ENCODE results near the gene JAZF1. TPM values are rescaled to one million over a fixed set of nuclear protein-coding genes. Genes with fewer than 3 reads are reported as not detected.

JAZF1 gene
- total RNA-seq, 4 donors from 2014 or later: 1.6 to 8.6 (median 5.3) TPM

DNA sequence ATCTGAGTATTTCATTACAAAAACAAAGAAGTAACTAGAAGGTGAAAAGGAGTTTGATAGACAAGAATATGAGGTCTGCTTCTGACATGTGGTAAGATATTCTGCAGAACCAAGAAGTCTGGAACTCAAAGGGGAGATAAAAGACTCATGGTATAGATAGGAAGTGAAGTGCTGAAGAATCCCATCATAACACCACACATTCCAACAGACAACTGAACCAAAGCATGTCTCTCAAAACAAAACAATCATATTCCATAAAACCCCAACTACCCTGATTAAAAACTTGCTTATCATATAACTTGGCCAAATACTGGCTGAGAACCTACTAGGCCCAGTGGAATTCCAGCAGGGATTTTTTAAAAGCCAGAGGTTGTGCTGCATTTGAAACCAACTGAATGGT, 178.7 kb downstream of the JAZF1 start:
- Histone ChIP-seq H3K27ac (no peak overlapping the region), H3K27me3 (no peaks in the 10 kb centered on the region), H3K4me3 (no peak overlapping the region), H3K9me3 (no peaks in the 10 kb centered on the region), H3K4me1 (peaks cover 11 to 17% of the 10 kb centered on the region in 2 donors), H3K36me3 (no peaks in the 10 kb centered on the region)
- no peak for ATAC-seq
- no peak for DNase-seq
- no peak for TF ChIP-seq POLR2A (IDR thresholded peaks at IDR 0.05)
- TF ChIP-seq, protein P1, sequence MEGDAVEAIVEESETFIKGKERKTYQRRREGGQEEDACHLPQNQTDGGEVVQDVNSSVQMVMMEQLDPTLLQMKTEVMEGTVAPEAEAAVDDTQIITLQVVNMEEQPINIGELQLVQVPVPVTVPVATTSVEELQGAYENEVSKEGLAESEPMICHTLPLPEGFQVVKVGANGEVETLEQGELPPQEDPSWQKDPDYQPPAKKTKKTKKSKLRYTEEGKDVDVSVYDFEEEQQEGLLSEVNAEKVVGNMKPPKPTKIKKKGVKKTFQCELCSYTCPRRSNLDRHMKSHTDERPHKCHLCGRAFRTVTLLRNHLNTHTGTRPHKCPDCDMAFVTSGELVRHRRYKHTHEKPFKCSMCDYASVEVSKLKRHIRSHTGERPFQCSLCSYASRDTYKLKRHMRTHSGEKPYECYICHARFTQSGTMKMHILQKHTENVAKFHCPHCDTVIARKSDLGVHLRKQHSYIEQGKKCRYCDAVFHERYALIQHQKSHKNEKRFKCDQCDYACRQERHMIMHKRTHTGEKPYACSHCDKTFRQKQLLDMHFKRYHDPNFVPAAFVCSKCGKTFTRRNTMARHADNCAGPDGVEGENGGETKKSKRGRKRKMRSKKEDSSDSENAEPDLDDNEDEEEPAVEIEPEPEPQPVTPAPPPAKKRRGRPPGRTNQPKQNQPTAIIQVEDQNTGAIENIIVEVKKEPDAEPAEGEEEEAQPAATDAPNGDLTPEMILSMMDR (IDR thresholded peaks at IDR 0.05 in 4 of 5, conservative IDR thresholded peaks at IDR 0.05 in 1 of 5): no peak
- in situ Hi-C loops (cut with MboI; ENCODE audit: low sequenced_read_pairs in 4 of 4): loop anchor here in 1 of 4 donors (25.0 kb wide), 1 partner anchor 215 kb away; no protein-coding TSS in a partner anchor
- intact Hi-C loops (cut with DNase I; ENCODE audit: low total_unique reads): no loop called here

DNA sequence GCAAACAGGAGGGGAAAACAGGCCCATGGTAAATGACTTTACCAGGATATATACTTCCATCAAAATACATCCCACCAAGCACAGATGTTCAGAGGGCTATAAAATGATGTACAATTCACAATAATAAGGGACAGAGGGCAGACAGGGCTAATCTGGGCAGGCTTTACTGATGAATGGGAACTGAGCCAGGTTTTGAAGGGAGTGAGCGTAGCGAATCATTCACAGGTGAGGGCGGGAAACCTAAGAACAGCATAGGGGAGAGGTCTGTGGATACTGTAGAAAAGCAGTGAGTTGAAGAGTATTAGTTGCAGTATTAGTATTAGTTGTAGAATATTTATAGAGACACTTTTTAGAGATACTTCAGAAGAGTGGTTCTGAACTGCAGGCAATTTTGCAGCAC, 180.8 kb downstream of the JAZF1 start:
- Histone ChIP-seq H3K36me3 (no peaks in the 10 kb centered on the region), H3K4me3 (no peak overlapping the region), H3K27me3 (no peaks in the 10 kb centered on the region), H3K27ac (no peak overlapping the region), H3K4me1 (peaks cover 2 to 4% of the 10 kb centered on the region in 2 donors), H3K9me3 (no peaks in the 10 kb centered on the region)
- no peak for DNase-seq
- intact Hi-C loops (cut with DNase I; ENCODE audit: low total_unique reads) (no loop called here), in situ Hi-C loops (cut with MboI; ENCODE audit: low sequenced_read_pairs in 4 of 4) (loop anchor here in 1 of 4 donors (25.0 kb wide), 1 partner anchor 213 kb away; no protein-coding TSS in a partner anchor)
- no peak for TF ChIP-seq POLR2A (IDR thresholded peaks at IDR 0.05)
- TF ChIP-seq, protein P1 (IDR thresholded peaks at IDR 0.05 in 4 of 5, conservative IDR thresholded peaks at IDR 0.05 in 1 of 5): no peak
- ATAC-seq: no peak

DNA sequence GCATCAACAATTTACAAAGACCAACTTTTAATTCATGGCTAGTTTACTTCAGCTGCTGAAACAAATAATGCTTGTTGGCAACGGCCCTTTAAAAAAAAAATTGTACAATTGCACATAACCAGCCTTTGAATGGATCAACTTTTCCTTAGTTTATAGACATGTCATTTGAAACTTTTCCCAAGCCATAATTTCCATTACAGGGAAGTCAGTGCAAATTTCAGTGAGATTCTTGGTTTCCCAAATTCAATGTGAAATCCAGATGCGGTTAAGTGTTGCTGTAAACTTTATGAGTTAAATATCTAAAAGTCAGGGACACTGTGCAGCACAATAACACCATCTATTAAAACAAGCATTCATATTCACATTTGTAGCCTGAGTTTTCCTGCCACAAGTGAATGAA, 182.2 kb downstream of the JAZF1 start:
- intact Hi-C loops (cut with DNase I; ENCODE audit: low total_unique reads) (no loop called here), in situ Hi-C loops (cut with MboI; ENCODE audit: low sequenced_read_pairs in 4 of 4) (no loop called here)
- Histone ChIP-seq H3K27ac (no peak overlapping the region), H3K27me3 (no peaks in the 10 kb centered on the region), H3K36me3 (no peaks in the 10 kb centered on the region), H3K9me3 (no peaks in the 10 kb centered on the region), H3K4me3 (no peak overlapping the region), H3K4me1 (peaks cover 12 to 13% of the 10 kb centered on the region in 2 donors)
- ATAC-seq (no peak), DNase-seq (no peak)
- TF ChIP-seq, protein P1 (IDR thresholded peaks at IDR 0.05 in 4 of 5, conservative IDR thresholded peaks at IDR 0.05 in 1 of 5): no peak
- TF ChIP-seq POLR2A (IDR thresholded peaks at IDR 0.05): no peak

DNA sequence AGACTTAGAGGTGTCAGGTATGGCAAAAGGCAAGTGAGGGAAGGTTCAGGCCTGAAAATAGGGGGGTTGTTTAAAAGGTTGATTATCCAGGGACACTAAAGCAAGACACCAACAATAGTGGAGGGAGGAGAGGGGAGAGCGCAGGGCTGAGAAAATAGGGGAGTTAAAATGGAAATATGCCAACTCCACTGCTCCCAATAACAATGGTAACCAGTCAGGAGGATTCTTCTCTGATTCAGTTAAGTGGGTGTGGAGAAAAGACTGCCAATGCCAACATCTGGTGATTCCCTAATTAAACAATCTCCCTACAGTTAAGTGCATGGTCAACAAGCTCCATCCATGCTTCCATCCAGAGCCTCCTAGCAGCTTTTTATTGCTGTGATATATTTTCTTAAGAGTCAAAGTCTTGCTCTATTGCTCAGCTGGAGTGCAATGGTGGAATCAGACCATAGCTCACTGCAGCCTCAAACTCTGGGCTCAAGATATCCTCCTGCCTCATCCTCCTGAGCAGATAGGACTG, 183.3 kb downstream of the JAZF1 start:
- TF ChIP-seq, protein P1 (IDR thresholded peaks at IDR 0.05 in 4 of 5, conservative IDR thresholded peaks at IDR 0.05 in 1 of 5): no peak
- TF ChIP-seq POLR2A (IDR thresholded peaks at IDR 0.05): no peak
- intact Hi-C loops (cut with DNase I; ENCODE audit: low total_unique reads) (no loop called here), in situ Hi-C loops (cut with MboI; ENCODE audit: low sequenced_read_pairs in 4 of 4) (no loop called here)
- Histone ChIP-seq H3K27me3 (no peaks in the 10 kb centered on the region), H3K4me3 (no peak overlapping the region), H3K27ac (no peak overlapping the region), H3K9me3 (no peaks in the 10 kb centered on the region), H3K4me1 (peaks cover 20 to 25% of the 10 kb centered on the region in 2 donors), H3K36me3 (no peaks in the 10 kb centered on the region)
- DNase-seq: no peak
- no peak for ATAC-seq

DNA sequence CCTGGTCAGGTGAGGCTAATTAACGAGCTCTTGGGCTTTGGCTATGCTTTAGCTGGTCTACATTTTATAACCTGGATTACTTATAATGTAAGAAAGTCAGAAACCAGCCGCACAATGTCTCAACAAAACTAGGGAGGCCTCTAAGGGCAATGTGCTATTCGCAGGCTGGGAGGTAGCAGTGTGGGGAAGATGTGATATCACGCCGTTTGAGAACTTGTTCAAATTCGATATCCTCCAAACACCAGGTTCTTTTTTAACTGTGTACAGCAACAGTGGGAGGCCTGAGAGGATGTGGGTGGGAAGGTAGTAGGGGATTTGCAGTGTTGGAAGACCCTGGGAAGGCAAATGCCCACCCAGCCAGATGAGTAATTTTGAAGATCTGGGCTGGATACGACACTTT, 184.5 kb downstream of the JAZF1 start:
- H3K27me3 ChIP-seq: no peaks in the 10 kb centered on the region
- intact Hi-C loops (cut with DNase I; ENCODE audit: low total_unique reads): no loop called here
- no peak overlapping the region for H3K4me3 ChIP-seq
- H3K36me3 ChIP-seq: no peaks in the 10 kb centered on the region
- H3K27ac ChIP-seq: no peak overlapping the region
- H3K9me3 ChIP-seq: no peaks in the 10 kb centered on the region
- in situ Hi-C loops (cut with MboI; ENCODE audit: low sequenced_read_pairs in 4 of 4): no loop called here
- no peak for TF ChIP-seq POLR2A (IDR thresholded peaks at IDR 0.05)
- TF ChIP-seq, protein P1 (IDR thresholded peaks at IDR 0.05 in 4 of 5, conservative IDR thresholded peaks at IDR 0.05 in 1 of 5): no peak
- no peak for DNase-seq
- H3K4me1 ChIP-seq: peaks cover 23 to 29% of the 10 kb centered on the region in 2 donors
- ATAC-seq: no peak
